Ectodermal cell (in vitro differentiated cells): Measurements from ENCODE around the gene PIGZ.
"Not testable (repeated sequence)": the region's sequence is repeated elsewhere in the genome, so short reads cannot be mapped to it uniquely, and the experiment has no call there.

Experiments used
- H3K27ac ChIP-seq: 2 replicates; pipeline ENCODE4 v1.7.0; 2013; ENCODE audit warnings: mild to moderate bottlenecking, low read depth, low read length; ENCODE audit not compliant: insufficient read depth, poor library complexity, severe bottlenecking
- H3K27me3 ChIP-seq: 2 replicates; pipeline ENCODE4 v1.7.0; 2013; ENCODE audit warnings: mild to moderate bottlenecking, low read length; ENCODE audit not compliant: insufficient read depth, control insufficient read depth, poor library complexity, severe bottlenecking
- H3K36me3 ChIP-seq: one replicate; pipeline ENCODE4 v1.7.0; 2013; ENCODE audit warnings: low read length; ENCODE audit not compliant: control insufficient read depth, insufficient read depth
- H3K4me1 ChIP-seq: one replicate; pipeline ENCODE4 v1.7.0; 2013; ENCODE audit warnings: low read length; ENCODE audit not compliant: control insufficient read depth, insufficient read depth
- H3K4me3 ChIP-seq: 2 replicates; pipeline ENCODE4 v1.7.0; 2013; ENCODE audit warnings: low read depth, low read length, control low read depth; ENCODE audit not compliant: insufficient read depth
- H3K9me3 ChIP-seq: 2 replicates; pipeline ENCODE4 v1.7.0; 2013; ENCODE audit warnings: mild to moderate bottlenecking, low read length, moderate library complexity; ENCODE audit not compliant: control insufficient read depth
- WGBS, 2 experiments: methylation state at CpG; one replicate each; pipeline ENCODE4 v1.1.7; 2013; ENCODE audit warnings: missing lambda C conversion rate in 2 of 2; 5-methylcytosine and 5-hydroxymethylcytosine counted together

PIGZ gene

GRCh38 chr3:196949285-196949619 lies 19.4 kb downstream of the PIGZ start:
- H3K9me3 ChIP-seq, result no peaks in the 10 kb centered on the region
- no peaks in the 10 kb centered on the region for H3K4me1 ChIP-seq
- H3K4me3 ChIP-seq, result no peak overlapping the region
- no peaks in the 10 kb centered on the region for H3K36me3 ChIP-seq
- peaks cover 8% of the 10 kb centered on the region for H3K27me3 ChIP-seq
- WGBS, 2 experiments, result 84 to 90% methylated on average over 6 of the region's 6 CpGs
- no peak overlapping the region for H3K27ac ChIP-seq

GRCh38 chr3:196948442-196949284 lies 20.0 kb downstream of the PIGZ start:
- WGBS, 2 experiments, result 62 to 65% methylated on average over 22 of the region's 22 CpGs
- Histone ChIP-seq H3K4me1 (no peaks in the 10 kb centered on the region), H3K36me3 (no peaks in the 10 kb centered on the region), H3K27ac (no peak overlapping the region), H3K27me3 (peaks cover 8% of the 10 kb centered on the region), H3K4me3 (no peak overlapping the region), H3K9me3 (no peaks in the 10 kb centered on the region)

GRCh38 chr3:196947860-196948441 lies 20.7 kb downstream of the PIGZ start:
- WGBS, 2 experiments, result 90% methylated on average over 28 of the region's 28 CpGs
- Histone ChIP-seq H3K4me1 (no peaks in the 10 kb centered on the region), H3K4me3 (no peak overlapping the region)

GRCh38 chr3:196947136-196947859 lies 21.3 kb downstream of the PIGZ start:
- Histone ChIP-seq H3K4me3 (no peak overlapping the region), H3K27me3 (peaks cover 3% of the 10 kb centered on the region), H3K27ac (no peak overlapping the region), H3K9me3 (no peaks in the 10 kb centered on the region), H3K4me1 (no peaks in the 10 kb centered on the region), H3K36me3 (no peaks in the 10 kb centered on the region)
- 87 to 91% methylated on average over 10 of the region's 10 CpGs for WGBS, 2 experiments

More at GRCh38 chr3:196947860-196948441, 20.7 kb downstream of the PIGZ start:
- Histone ChIP-seq H3K9me3 (no peaks in the 10 kb centered on the region), H3K27ac (no peak overlapping the region), H3K36me3 (no peaks in the 10 kb centered on the region), H3K27me3 (peaks cover 3% of the 10 kb centered on the region)

- 76 to 84% methylated on average over 12 to 14 of the region's 14 CpGs for WGBS, 2 experiments
- H3K36me3 ChIP-seq, H3K4me1 ChIP-seq, H3K9me3 ChIP-seq, H3K27ac ChIP-seq, H3K4me3 ChIP-seq, H3K27me3 ChIP-seq: not testable (repeated sequence)
Measured at GRCh38 chr3:196944037-196944790, 24.4 kb downstream of the PIGZ start.

- H3K4me1 ChIP-seq, result peaks cover 3% of the 10 kb centered on the region
- WGBS, 2 experiments, result 1% methylated on average over 25 of the region's 25 CpGs
- H3K27me3 ChIP-seq, result no peaks in the 10 kb centered on the region
Measured at GRCh38 chr3:196942915-196943277, 25.7 kb downstream of the PIGZ start.

GRCh38 chr3:196942226-196942914 lies 26.3 kb downstream of the PIGZ start, which contains the start of gene NCBP2:
NCBP2 (minus strand) TSS chr3:196942528; CDS start chr3:196942503, 25 bp downstream.
- peak within 1 kb of the TSS; percentile 96 for H3K27ac ChIP-seq
- WGBS, 2 experiments, result 0% methylated on average over 77 of the region's 77 CpGs
- no peaks in the 10 kb centered on the region for H3K9me3 ChIP-seq
- H3K36me3 ChIP-seq, result peaks cover 19% of the 10 kb centered on the region
- H3K4me3 ChIP-seq, result peak within 1 kb of the TSS; percentile 91
- peaks cover 3% of the 10 kb centered on the region for H3K4me1 ChIP-seq
- H3K27me3 ChIP-seq, result no peaks in the 10 kb centered on the region

More at GRCh38 chr3:196942915-196943277, 25.7 kb downstream of the PIGZ start:
- Histone ChIP-seq H3K4me3 (peak overlapping the region; percentile 91), H3K36me3 (peaks cover 13% of the 10 kb centered on the region), H3K27ac (peak overlapping the region; percentile 96), H3K9me3 (no peaks in the 10 kb centered on the region)

GRCh38 chr3:196941729-196942225 lies 26.9 kb downstream of the PIGZ start:
- H3K4me1 ChIP-seq, result peaks cover 3% of the 10 kb centered on the region
- 0% methylated on average over 31 of the region's 31 CpGs for WGBS, 2 experiments
- peak overlapping the region; percentile 96 for H3K27ac ChIP-seq
- H3K36me3 ChIP-seq, result peaks cover 25% of the 10 kb centered on the region
- no peaks in the 10 kb centered on the region for H3K9me3 ChIP-seq
- no peaks in the 10 kb centered on the region for H3K27me3 ChIP-seq
- H3K4me3 ChIP-seq, result peak overlapping the region; percentile 91

- no peak overlapping the region for H3K27ac ChIP-seq
- H3K27me3 ChIP-seq, result no peaks in the 10 kb centered on the region
- 94 to 96% methylated on average over 5 of the region's 5 CpGs for WGBS, 2 experiments
- H3K4me3 ChIP-seq, result no peak overlapping the region
- H3K9me3 ChIP-seq, result no peaks in the 10 kb centered on the region
- H3K36me3 ChIP-seq, result peaks cover 41% of the 10 kb centered on the region
- peaks cover 3% of the 10 kb centered on the region for H3K4me1 ChIP-seq
Measured at GRCh38 chr3:196938576-196938975, 30.1 kb downstream of the PIGZ start.
